ENCODE measurements around the gene PGPEP1. TPM values are rescaled to one million over a fixed set of nuclear protein-coding genes. Genes with fewer than 3 reads are reported as not detected.
"Not testable (repeated sequence)": the region's sequence is repeated elsewhere in the genome, so short reads cannot be mapped to it uniquely, and the experiment has no call there.

Gene PGPEP1
- total and polyA plus RNA-seq, 2 donors: 13.3 to 14.8 TPM

DNA sequence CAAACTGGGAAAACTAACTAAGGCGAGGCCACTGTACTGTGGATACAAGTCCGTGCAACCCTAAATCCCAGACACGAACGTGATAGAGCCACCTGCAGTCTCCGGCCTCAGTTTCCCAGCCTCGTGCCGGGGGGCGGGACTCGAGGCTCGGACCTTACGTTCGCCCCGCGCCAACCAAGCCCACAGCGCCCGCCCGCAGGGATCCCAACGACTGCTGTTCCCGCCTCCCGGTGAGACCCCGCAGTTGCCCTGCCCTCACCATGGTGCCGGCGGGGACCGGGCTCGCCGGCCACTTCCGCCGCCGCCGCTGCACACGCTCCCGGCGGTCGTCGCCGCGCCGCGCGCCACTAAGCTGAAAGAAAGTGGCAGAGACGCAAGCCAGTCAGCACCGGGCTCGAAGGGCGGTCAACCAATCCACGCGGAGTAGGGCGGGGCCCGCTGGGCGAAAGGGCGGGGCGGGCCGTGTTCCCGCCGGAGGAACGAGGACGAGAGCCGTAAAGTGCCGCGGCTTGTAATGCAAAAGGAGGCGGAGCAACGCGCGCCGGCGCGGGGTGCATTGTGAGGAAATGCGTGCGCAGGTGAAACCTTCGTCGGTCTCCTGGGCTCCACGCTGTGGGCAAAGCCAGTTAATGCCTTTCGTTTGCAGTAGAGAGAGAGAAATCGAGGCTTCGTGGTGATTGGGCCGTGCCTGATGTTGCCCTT, 17.5 kb upstream of the PGPEP1 start, which contains the start of gene LSM4:
TSS of gene LSM4 (minus strand) at position 318 of the 702 bp plus-strand sequence. CDS start at position 262, 56 bp downstream.
- Histone ChIP-seq H3K4me3 (ENCODE audit: low read length in 2 of 2) (peak within 1 kb of the TSS; percentile 94 to 97), H3K36me3 (ENCODE audit: control insufficient read depth in 2 of 2, insufficient read depth in 2 of 2, low read length in 1 of 2) (peaks cover 3 to 15% of the 10 kb centered on the region in 2 donors), H3K9me3 (ENCODE audit: control insufficient read depth in 2 of 2, insufficient read depth in 1 of 2, low read length in 1 of 2) (peaks cover 0 to 3% of the 10 kb centered on the region in 2 donors), H3K27ac (ENCODE audit: low read depth in 1 of 2, low read length in 1 of 2) (peak within 1 kb of the TSS; percentile 92 to 96), H3K4me1 (ENCODE audit: control insufficient read depth in 2 of 2, insufficient read depth in 2 of 2, low read length in 2 of 2) (peaks cover 28 to 59% of the 10 kb centered on the region in 2 donors), H3K27me3 (ENCODE audit: control insufficient read depth in 2 of 2, insufficient read depth in 1 of 2, low read length in 1 of 2) (no peaks in the 10 kb centered on the region)
- under 1% methylated on average over 75 of the region's 75 CpGs for WGBS
- DNase-seq (ENCODE audit: low read depth in 6 of 9, low spot score in 9 of 9): peak; percentile 96 to 100 (median 99)

- WGBS: 78% methylated on average over 6 of the region's 6 CpGs
- not testable (repeated sequence) for H3K9me3 ChIP-seq (ENCODE audit: control insufficient read depth in 2 of 2, insufficient read depth in 1 of 2, low read length in 1 of 2); DNase-seq (ENCODE audit: low read depth in 6 of 9, low spot score in 9 of 9); H3K27ac ChIP-seq (ENCODE audit: low read depth in 1 of 2, low read length in 1 of 2); H3K27me3 ChIP-seq (ENCODE audit: control insufficient read depth in 2 of 2, insufficient read depth in 1 of 2, low read length in 1 of 2); H3K4me3 ChIP-seq (ENCODE audit: low read length in 2 of 2)
- Histone ChIP-seq H3K36me3 (ENCODE audit: control insufficient read depth in 2 of 2, insufficient read depth in 2 of 2, low read length in 1 of 2) (peaks cover 3 to 15% of the 10 kb centered on the region in 2 donors), H3K4me1 (ENCODE audit: control insufficient read depth in 2 of 2, insufficient read depth in 2 of 2, low read length in 2 of 2) (peaks cover 23 to 60% of the 10 kb centered on the region in 2 donors)
Observed at GRCh38 chr19:18324373-18324731, 16.0 kb upstream of the PGPEP1 start.

DNA sequence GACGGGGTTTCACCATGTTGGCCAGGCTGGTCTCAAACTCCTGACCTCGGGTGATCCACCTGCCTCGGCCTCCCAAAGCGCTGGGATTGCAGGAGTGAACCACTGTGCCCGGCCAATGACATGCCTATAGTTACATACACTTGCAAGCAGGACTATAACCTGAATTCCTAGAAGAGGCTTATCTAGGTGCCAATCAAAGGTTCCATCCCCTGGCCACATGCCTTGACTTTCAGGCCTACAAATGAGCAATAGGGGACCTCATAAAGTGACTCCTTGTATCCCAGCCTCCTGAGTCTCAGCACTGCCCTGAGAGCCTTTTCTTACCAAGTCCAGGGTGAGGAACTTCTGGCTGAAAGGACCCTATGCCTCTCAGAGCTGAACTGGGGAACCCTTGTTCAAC, 13.6 kb upstream of the PGPEP1 start:
- Histone ChIP-seq H3K4me1 (ENCODE audit: control insufficient read depth in 2 of 2, insufficient read depth in 2 of 2, low read length in 2 of 2) (peaks cover 17 to 36% of the 10 kb centered on the region in 2 donors), H3K27ac (ENCODE audit: low read depth in 1 of 2, low read length in 1 of 2) (no peak overlapping the region), H3K36me3 (ENCODE audit: control insufficient read depth in 2 of 2, insufficient read depth in 2 of 2, low read length in 1 of 2) (no peaks in the 10 kb centered on the region), H3K4me3 (ENCODE audit: low read length in 2 of 2) (no peak overlapping the region), H3K9me3 (ENCODE audit: control insufficient read depth in 2 of 2, insufficient read depth in 1 of 2, low read length in 1 of 2) (peaks cover 0 to 3% of the 10 kb centered on the region in 2 donors), H3K27me3 (ENCODE audit: control insufficient read depth in 2 of 2, insufficient read depth in 1 of 2, low read length in 1 of 2) (no peaks in the 10 kb centered on the region)
- DNase-seq (ENCODE audit: low read depth in 6 of 9, low spot score in 9 of 9): no peak
- WGBS: 96% methylated on average over 5 of the region's 5 CpGs

DNA sequence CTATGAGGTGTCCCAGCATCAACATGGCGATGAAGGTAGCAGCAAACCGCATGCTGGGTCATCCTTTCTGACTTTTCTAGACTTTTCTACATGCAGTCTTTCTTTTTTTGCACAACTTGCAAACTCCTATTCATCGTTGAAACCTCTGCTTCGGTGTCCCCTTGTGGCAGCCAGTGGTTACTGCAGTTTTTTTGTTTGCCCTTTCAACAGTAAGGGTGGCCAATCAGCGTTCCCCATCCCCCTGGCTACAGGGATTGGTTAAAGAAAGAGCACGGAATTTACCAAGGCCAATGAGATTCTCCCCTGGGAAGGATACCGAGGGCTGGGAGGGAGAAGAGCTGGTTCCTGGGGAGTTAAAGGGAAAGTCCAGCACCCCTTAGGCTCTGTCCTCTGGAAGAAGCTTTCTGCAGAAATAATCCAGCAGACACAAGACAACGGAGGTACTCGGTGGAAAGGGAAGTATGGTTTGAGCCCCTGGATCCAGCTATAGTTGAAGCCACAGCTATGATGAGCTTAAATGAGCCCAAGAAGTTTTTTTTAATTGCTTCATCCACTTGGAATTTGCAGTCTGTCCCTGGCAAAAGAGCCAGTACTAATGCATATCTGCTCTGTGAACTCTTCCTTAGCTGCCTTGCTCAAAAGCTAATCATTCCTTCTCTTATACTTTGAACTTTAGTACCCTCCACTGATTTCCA, 11.9 kb upstream of the PGPEP1 start:
- H3K9me3 ChIP-seq (ENCODE audit: control insufficient read depth in 2 of 2, insufficient read depth in 1 of 2, low read length in 1 of 2): peaks cover 0 to 3% of the 10 kb centered on the region in 2 donors
- 2% methylated on average over 9 of the region's 9 CpGs for WGBS
- H3K27me3 ChIP-seq (ENCODE audit: control insufficient read depth in 2 of 2, insufficient read depth in 1 of 2, low read length in 1 of 2): peaks cover 0 to 2% of the 10 kb centered on the region in 2 donors
- DNase-seq (ENCODE audit: low read depth in 6 of 9, low spot score in 9 of 9): peak; percentile 79 to 96 (median 91)
- H3K36me3 ChIP-seq (ENCODE audit: control insufficient read depth in 2 of 2, insufficient read depth in 2 of 2, low read length in 1 of 2): no peaks in the 10 kb centered on the region
- peak overlapping the region in 1 of 2 donors; percentile 71 for H3K27ac ChIP-seq (ENCODE audit: low read depth in 1 of 2, low read length in 1 of 2)
- H3K4me3 ChIP-seq (ENCODE audit: low read length in 2 of 2): peak overlapping the region; percentile 0 to 37
- H3K4me1 ChIP-seq (ENCODE audit: control insufficient read depth in 2 of 2, insufficient read depth in 2 of 2, low read length in 2 of 2): peaks cover 8 to 23% of the 10 kb centered on the region in 2 donors

DNA sequence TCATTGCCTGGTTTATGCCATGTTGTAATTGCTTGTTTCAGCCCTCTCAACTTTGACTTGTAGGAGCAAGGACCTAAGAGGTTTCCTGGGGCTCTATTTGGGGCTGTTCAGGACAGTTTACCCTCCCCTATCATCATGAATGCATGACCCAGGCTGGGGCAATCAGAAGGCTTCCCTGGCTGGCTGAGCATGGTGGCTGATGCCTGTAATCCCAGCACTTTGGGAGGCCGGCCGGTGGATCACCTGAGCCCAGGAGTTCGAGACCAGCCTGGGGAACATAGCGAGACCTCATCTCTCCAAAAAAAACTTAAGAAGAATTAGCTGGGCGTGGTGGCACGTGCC, 11.4 kb upstream of the PGPEP1 start:
- H3K27ac ChIP-seq (ENCODE audit: low read depth in 1 of 2, low read length in 1 of 2): peak overlapping the region in 1 of 2 donors; percentile 59
- H3K4me1 ChIP-seq (ENCODE audit: control insufficient read depth in 2 of 2, insufficient read depth in 2 of 2, low read length in 2 of 2): peaks cover 4 to 18% of the 10 kb centered on the region in 2 donors
- peaks cover 0 to 2% of the 10 kb centered on the region in 2 donors for H3K27me3 ChIP-seq (ENCODE audit: control insufficient read depth in 2 of 2, insufficient read depth in 1 of 2, low read length in 1 of 2)
- WGBS: 96% methylated on average over 6 of the region's 6 CpGs
- peaks cover 0 to 3% of the 10 kb centered on the region in 2 donors for H3K9me3 ChIP-seq (ENCODE audit: control insufficient read depth in 2 of 2, insufficient read depth in 1 of 2, low read length in 1 of 2)
- H3K36me3 ChIP-seq (ENCODE audit: control insufficient read depth in 2 of 2, insufficient read depth in 2 of 2, low read length in 1 of 2): no peaks in the 10 kb centered on the region
- H3K4me3 ChIP-seq (ENCODE audit: low read length in 2 of 2): peak overlapping the region; percentile 0 to 37
- DNase-seq (ENCODE audit: low read depth in 6 of 9, low spot score in 9 of 9): no peak

DNA sequence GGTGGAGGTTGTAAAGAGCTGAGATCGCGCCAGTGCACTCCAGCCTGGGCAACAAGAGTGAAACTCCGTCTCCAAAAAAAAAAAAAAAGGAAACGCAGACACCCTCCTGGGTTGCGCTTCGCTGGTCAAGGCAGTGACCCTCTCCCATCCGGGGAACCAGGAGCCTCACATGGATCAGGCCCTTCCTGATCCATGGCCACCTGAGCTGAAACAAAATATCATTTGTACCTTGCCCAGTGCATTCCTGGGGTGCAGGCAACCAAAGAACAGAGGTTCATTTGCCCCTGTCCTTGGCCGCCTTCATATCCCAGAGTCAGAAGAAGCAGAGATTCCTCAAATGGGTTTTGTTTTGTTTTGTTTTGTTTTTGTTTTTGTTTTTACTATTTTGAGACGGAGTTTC, 9.5 kb upstream of the PGPEP1 start:
- no peak for DNase-seq (ENCODE audit: low read depth in 6 of 9, low spot score in 9 of 9)
- WGBS: 94% methylated on average over 9 of the region's 9 CpGs
- H3K27ac ChIP-seq (ENCODE audit: low read depth in 1 of 2, low read length in 1 of 2): no peak overlapping the region
- peaks cover 0 to 3% of the 10 kb centered on the region in 2 donors for H3K9me3 ChIP-seq (ENCODE audit: control insufficient read depth in 2 of 2, insufficient read depth in 1 of 2, low read length in 1 of 2)
- peaks cover 0 to 2% of the 10 kb centered on the region in 2 donors for H3K27me3 ChIP-seq (ENCODE audit: control insufficient read depth in 2 of 2, insufficient read depth in 1 of 2, low read length in 1 of 2)
- H3K4me3 ChIP-seq (ENCODE audit: low read length in 2 of 2): no peak overlapping the region
- H3K4me1 ChIP-seq (ENCODE audit: control insufficient read depth in 2 of 2, insufficient read depth in 2 of 2, low read length in 2 of 2): peaks cover 4 to 14% of the 10 kb centered on the region in 2 donors
- no peaks in the 10 kb centered on the region for H3K36me3 ChIP-seq (ENCODE audit: control insufficient read depth in 2 of 2, insufficient read depth in 2 of 2, low read length in 1 of 2)

DNA sequence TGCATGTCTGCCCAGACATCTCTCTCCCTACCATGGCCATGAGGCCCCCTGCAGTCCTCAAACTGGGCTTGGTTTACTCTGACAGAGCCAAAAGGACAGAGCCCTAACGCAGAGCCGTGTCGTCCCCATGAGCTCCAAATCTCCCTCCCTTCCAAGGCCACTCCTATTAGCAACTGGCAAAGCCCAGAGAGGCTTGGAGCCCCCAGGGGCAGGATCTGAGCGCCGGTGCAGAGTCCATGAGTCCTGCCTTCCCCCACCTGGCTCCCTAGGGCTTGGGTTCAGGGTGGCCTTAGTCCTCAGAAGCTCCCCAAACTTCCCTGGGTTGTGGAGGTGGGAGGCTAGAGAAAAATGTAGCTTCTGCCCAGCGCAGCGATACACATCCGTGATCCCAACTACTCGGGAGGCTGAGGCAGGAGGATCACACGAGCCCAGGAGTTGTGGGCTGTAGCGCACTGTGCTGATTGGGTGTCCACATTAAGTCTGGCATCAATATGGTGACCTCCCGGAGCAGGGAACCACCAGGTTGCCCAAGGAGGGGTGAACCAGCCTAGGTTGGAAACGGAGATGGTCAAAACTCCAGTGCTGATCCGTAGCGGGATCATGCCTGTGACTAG, 7.4 kb upstream of the PGPEP1 start:
- Histone ChIP-seq H3K27me3 (ENCODE audit: control insufficient read depth in 2 of 2, insufficient read depth in 1 of 2, low read length in 1 of 2) (peaks cover 0 to 2% of the 10 kb centered on the region in 2 donors), H3K27ac (ENCODE audit: low read depth in 1 of 2, low read length in 1 of 2) (no peak overlapping the region), H3K9me3 (ENCODE audit: control insufficient read depth in 2 of 2, insufficient read depth in 1 of 2, low read length in 1 of 2) (no peaks in the 10 kb centered on the region), H3K4me1 (ENCODE audit: control insufficient read depth in 2 of 2, insufficient read depth in 2 of 2, low read length in 2 of 2) (peaks cover 4 to 13% of the 10 kb centered on the region in 2 donors), H3K36me3 (ENCODE audit: control insufficient read depth in 2 of 2, insufficient read depth in 2 of 2, low read length in 1 of 2) (no peaks in the 10 kb centered on the region), H3K4me3 (ENCODE audit: low read length in 2 of 2) (no peak overlapping the region)
- DNase-seq (ENCODE audit: low read depth in 6 of 9, low spot score in 9 of 9): no peak
- 96% methylated on average over 15 of the region's 15 CpGs for WGBS

DNA sequence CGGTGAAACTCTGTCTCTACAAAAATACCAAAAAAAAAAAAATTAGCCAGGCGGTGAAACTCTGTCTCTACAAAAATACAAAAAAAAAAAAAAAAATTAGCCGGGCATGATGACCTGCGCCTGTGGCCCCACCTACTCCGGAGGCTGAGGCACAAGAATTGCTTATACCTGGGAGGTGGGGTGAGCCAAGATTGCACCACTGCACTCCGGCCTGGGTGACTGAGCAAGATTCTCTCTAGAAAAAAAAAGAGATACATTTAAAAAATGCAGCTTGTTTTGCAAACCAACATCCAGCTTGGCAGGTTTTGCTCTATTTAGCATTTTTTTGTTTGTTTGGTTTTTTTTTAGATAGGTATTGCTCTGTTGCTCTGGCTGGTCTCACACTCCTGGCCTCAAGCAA, 6.7 kb upstream of the PGPEP1 start:
- Histone ChIP-seq H3K4me1 (ENCODE audit: control insufficient read depth in 2 of 2, insufficient read depth in 2 of 2, low read length in 2 of 2) (peaks cover 3 to 6% of the 10 kb centered on the region in 2 donors), H3K36me3 (ENCODE audit: control insufficient read depth in 2 of 2, insufficient read depth in 2 of 2, low read length in 1 of 2) (no peaks in the 10 kb centered on the region), H3K4me3 (ENCODE audit: low read length in 2 of 2) (no peak overlapping the region), H3K27me3 (ENCODE audit: control insufficient read depth in 2 of 2, insufficient read depth in 1 of 2, low read length in 1 of 2) (peaks cover 0 to 2% of the 10 kb centered on the region in 2 donors), H3K27ac (ENCODE audit: low read depth in 1 of 2, low read length in 1 of 2) (no peak overlapping the region), H3K9me3 (ENCODE audit: control insufficient read depth in 2 of 2, insufficient read depth in 1 of 2, low read length in 1 of 2) (no peaks in the 10 kb centered on the region)
- no peak for DNase-seq (ENCODE audit: low read depth in 6 of 9, low spot score in 9 of 9)
- WGBS: 97% methylated on average over 6 of the region's 6 CpGs

DNA sequence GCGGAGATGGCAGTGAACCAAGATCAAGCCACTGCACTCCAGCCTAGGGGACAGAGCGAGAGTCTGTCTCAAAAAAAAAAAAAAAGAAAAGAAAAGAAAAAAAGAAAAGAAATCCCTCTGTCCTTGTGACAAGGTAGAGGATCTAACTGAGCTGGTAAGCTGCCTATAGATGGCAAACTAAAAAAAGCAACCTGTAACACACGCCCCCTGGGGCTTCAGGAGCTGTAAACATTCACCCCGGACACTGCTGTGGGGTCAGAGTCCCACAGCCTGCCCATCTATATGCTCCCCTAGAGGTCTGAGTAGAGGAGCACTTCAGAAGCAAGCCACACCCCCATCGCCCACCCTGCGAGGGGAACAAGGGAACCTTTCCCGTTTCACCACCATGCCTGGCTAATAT, 4.3 kb upstream of the PGPEP1 start:
- peaks cover 0 to 12% of the 10 kb centered on the region in 2 donors for H3K4me1 ChIP-seq (ENCODE audit: control insufficient read depth in 2 of 2, insufficient read depth in 2 of 2, low read length in 2 of 2)
- no peak overlapping the region for H3K4me3 ChIP-seq (ENCODE audit: low read length in 2 of 2)
- H3K27ac ChIP-seq (ENCODE audit: low read depth in 1 of 2, low read length in 1 of 2): no peak overlapping the region
- no peaks in the 10 kb centered on the region for H3K36me3 ChIP-seq (ENCODE audit: control insufficient read depth in 2 of 2, insufficient read depth in 2 of 2, low read length in 1 of 2)
- no peaks in the 10 kb centered on the region for H3K9me3 ChIP-seq (ENCODE audit: control insufficient read depth in 2 of 2, insufficient read depth in 1 of 2, low read length in 1 of 2)
- no peak for DNase-seq (ENCODE audit: low read depth in 6 of 9, low spot score in 9 of 9)
- peaks cover 0 to 2% of the 10 kb centered on the region in 2 donors for H3K27me3 ChIP-seq (ENCODE audit: control insufficient read depth in 2 of 2, insufficient read depth in 1 of 2, low read length in 1 of 2)
- 87% methylated on average over 7 of the region's 7 CpGs for WGBS

Measured in thymus (tissue), 11 donors.